Liver (tissue), 3 donors: ENCODE data around the gene PHC2.

Experiments
- JUND ChIP-seq, 2 donors: IDR thresholded peaks; 2 replicates each; pipeline ENCODE4 v1.6.1; 2016; ENCODE audit warnings: antibody characterized with exemption in 2 of 2
- RAD21 ChIP-seq, 2 donors: IDR thresholded peaks; 2 replicates each; pipeline ENCODE4 v1.6.1; 2016; ENCODE audit warnings: antibody characterized with exemption in 2 of 2, mild to moderate bottlenecking in 2 of 2
- SP1 ChIP-seq: IDR thresholded peaks from 2 replicates; pipeline ENCODE4 v1.6.1; 2018; ENCODE audit warnings: antibody characterized with exemption, mild to moderate bottlenecking
- TAF1 ChIP-seq: conservative IDR thresholded peaks from 2 replicates; pipeline ENCODE4 v1.6.1; 2016; ENCODE audit warnings: antibody characterized with exemption, mild to moderate bottlenecking
- YY1 ChIP-seq: IDR thresholded peaks from 2 replicates; pipeline ENCODE4 v1.6.1; 2016; ENCODE audit warnings: antibody characterized with exemption, mild to moderate bottlenecking
- TF ChIP-seq, protein P1 (sequence below): IDR thresholded peaks from 2 replicates; pipeline ENCODE4 v1.6.1; 2016; ENCODE audit warnings: antibody characterized with exemption, mild to moderate bottlenecking
- TF ChIP-seq, protein P2 (sequence below): fragments of 150-350 bp; IDR thresholded peaks from 2 replicates; pipeline ENCODE4 v1.5.1; 2017; ENCODE audit warnings: improper control_type of control experiment, low read depth, low read length; ENCODE audit not compliant: missing input control
- donor health status: healthy.
- donor health status: healthy.

- TF ChIP-seq, protein P1, sequence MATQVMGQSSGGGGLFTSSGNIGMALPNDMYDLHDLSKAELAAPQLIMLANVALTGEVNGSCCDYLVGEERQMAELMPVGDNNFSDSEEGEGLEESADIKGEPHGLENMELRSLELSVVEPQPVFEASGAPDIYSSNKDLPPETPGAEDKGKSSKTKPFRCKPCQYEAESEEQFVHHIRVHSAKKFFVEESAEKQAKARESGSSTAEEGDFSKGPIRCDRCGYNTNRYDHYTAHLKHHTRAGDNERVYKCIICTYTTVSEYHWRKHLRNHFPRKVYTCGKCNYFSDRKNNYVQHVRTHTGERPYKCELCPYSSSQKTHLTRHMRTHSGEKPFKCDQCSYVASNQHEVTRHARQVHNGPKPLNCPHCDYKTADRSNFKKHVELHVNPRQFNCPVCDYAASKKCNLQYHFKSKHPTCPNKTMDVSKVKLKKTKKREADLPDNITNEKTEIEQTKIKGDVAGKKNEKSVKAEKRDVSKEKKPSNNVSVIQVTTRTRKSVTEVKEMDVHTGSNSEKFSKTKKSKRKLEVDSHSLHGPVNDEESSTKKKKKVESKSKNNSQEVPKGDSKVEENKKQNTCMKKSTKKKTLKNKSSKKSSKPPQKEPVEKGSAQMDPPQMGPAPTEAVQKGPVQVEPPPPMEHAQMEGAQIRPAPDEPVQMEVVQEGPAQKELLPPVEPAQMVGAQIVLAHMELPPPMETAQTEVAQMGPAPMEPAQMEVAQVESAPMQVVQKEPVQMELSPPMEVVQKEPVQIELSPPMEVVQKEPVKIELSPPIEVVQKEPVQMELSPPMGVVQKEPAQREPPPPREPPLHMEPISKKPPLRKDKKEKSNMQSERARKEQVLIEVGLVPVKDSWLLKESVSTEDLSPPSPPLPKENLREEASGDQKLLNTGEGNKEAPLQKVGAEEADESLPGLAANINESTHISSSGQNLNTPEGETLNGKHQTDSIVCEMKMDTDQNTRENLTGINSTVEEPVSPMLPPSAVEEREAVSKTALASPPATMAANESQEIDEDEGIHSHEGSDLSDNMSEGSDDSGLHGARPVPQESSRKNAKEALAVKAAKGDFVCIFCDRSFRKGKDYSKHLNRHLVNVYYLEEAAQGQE, result no peak
- TF ChIP-seq YY1, result no peak
- TF ChIP-seq, protein P2, sequence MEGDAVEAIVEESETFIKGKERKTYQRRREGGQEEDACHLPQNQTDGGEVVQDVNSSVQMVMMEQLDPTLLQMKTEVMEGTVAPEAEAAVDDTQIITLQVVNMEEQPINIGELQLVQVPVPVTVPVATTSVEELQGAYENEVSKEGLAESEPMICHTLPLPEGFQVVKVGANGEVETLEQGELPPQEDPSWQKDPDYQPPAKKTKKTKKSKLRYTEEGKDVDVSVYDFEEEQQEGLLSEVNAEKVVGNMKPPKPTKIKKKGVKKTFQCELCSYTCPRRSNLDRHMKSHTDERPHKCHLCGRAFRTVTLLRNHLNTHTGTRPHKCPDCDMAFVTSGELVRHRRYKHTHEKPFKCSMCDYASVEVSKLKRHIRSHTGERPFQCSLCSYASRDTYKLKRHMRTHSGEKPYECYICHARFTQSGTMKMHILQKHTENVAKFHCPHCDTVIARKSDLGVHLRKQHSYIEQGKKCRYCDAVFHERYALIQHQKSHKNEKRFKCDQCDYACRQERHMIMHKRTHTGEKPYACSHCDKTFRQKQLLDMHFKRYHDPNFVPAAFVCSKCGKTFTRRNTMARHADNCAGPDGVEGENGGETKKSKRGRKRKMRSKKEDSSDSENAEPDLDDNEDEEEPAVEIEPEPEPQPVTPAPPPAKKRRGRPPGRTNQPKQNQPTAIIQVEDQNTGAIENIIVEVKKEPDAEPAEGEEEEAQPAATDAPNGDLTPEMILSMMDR, result no peak
- no peak for TF ChIP-seq RAD21 (IDR thresholded peaks at IDR 0.05)
- no peak for TF ChIP-seq SP1
- no peak for TF ChIP-seq TAF1
- no peak for TF ChIP-seq JUND (IDR thresholded peaks at IDR 0.05)
Measured at GRCh38 chr1:33383489-33383888, 47.4 kb downstream of the PHC2 start.
